Dendritic cell treated with granulocyte-macrophage colony-stimulating factor and Interleukin-4, amounts not matched to agents 40 ng/mL and 50 ng/mL, for 4 days (primary cell): ENCODE results near the gene CPLANE2.
"Not testable (repeated sequence)": the region's sequence is repeated elsewhere in the genome, so short reads cannot be mapped to it uniquely, and the experiment has no call there.

ENCODE experiments used
- H3K27ac Mint-ChIP-seq: one replicate; pipeline ENCODE4 v1.8.0; 2022; ENCODE audit warnings: mild to moderate bottlenecking, mixed read lengths
- H3K27me3 Mint-ChIP-seq: one replicate; pipeline ENCODE4 v1.8.0; 2022; ENCODE audit warnings: mild to moderate bottlenecking, mixed read lengths
- H3K36me3 Mint-ChIP-seq: one replicate; pipeline ENCODE4 v1.8.0; 2022; ENCODE audit warnings: low read depth, mixed read lengths
- H3K4me1 Mint-ChIP-seq: one replicate; pipeline ENCODE4 v1.8.0; 2022; ENCODE audit warnings: low read depth, mixed read lengths
- H3K4me3 Mint-ChIP-seq: one replicate; pipeline ENCODE4 v1.8.0; 2022; ENCODE audit warnings: mild to moderate bottlenecking, moderate library complexity, mixed read lengths
- H3K9me3 Mint-ChIP-seq: one replicate; pipeline ENCODE4 v1.8.0; 2022; ENCODE audit warnings: mixed read lengths
- intact Hi-C: fragments of 100-400 bp; cut with micrococcal nuclease; formaldehyde crosslinking; loops from one replicate; pipeline ENCODE4 v1.15.0; 2022

CPLANE2 gene

DNA sequence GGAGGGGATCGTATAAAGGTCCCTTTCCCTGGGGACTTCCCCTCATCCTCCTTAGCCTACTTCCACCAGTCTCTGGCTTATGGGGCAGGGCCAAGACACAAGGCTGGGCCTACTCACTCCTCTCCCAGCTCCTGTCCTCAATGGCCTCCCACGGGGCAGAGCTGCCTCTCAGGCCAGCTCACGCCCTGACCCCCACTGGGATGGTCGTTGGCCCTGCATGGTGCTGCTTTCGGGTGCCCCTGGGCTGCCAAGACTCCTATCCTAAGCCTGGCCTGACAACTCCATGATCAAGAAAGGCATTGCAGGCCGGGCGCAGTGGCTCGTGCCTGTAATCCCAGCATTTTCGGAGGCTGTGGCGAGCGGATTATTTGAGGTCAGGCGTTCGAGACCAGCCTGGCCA, 6.2 kb downstream of the CPLANE2 start:
- Mint-ChIP-seq H3K27ac (no peak overlapping the region), H3K4me1 (peaks cover 14% of the 10 kb centered on the region), H3K27me3 (peaks cover 45% of the 10 kb centered on the region), H3K9me3 (no peaks in the 10 kb centered on the region), H3K36me3 (peaks cover 13% of the 10 kb centered on the region), H3K4me3 (no peak overlapping the region)
- intact Hi-C loops: no loop called here

DNA sequence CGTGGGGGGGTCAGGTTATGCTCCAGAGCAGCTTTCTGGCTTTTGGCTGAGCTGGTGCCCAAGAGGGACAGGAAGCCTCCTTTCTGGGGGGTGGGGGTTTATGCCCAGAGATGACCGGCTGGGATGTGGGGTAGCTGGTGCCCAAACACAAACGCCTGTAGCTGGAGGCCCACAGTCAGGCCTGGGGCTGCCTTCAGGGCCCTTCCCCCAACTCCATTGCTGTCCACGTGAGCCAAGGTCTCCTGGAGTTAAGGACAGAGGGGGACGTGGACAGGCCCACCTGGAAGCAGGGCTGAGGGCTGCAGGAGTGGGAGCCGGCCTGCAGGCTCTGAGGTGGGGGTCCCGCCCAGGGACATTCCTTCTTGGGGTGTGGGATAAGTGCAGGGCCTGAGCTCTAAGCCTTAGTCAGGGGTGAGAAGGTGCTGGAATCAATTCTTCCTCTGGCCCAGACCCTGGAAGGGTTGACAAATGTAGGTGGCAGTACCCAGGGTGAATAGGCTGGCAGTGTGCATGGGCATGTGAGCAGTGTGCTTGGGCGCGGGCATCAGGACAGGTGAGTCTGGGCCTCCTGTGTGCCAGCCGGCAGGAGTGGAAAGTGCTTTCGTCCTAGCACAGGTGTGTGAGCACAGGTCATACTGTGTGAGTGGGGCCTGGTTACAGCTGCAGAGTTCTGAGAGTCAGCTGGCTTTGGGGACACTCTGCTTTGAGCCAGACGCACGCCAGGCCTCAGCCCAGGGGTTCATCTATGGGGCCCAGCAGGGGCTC, 6.8 kb downstream of the CPLANE2 start:
- Mint-ChIP-seq H3K4me3 (no peak overlapping the region), H3K4me1 (peaks cover 14% of the 10 kb centered on the region), H3K27ac (no peak overlapping the region), H3K36me3 (peaks cover 13% of the 10 kb centered on the region), H3K9me3 (no peaks in the 10 kb centered on the region), H3K27me3 (peaks cover 49% of the 10 kb centered on the region)
- intact Hi-C loops: no loop called here

DNA sequence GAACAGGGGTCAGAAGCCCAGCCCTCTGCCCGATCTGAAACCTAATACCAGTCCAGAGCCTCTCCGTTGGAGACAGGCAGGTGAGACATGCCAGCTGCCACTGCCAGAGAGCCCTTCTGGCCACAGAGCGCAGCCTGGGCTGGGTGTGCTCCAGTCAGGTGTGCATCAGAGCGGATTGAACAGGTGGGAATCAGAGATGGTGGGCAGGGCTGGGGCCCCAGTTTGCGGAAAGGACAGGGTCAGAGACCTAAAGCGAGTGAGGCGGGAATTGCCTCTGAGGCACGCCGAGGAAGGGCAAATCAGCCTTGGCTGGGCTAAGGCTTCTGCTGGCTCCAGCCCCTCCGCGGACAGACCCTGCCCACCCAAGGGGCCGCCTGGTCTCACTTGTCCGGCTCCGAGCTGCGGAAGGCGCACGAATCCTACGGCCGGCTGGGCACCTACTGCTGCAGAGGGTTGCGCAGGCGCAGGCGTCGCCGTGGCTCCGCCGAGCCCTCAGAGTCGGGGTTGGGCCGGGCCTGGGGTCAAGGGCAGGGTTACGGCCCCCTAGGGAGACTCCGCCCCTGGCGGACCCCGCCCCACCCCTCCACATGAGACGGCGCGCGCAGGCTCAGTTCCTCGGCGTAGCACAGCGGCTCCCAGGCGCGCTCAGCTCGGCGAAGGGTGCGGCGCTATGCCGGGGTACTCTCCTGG, 10.3 kb downstream of the CPLANE2 start:
- H3K36me3 Mint-ChIP-seq: peaks cover 4% of the 10 kb centered on the region
- no peak overlapping the region for H3K4me3 Mint-ChIP-seq
- H3K4me1 Mint-ChIP-seq: peaks cover 20% of the 10 kb centered on the region
- H3K9me3 Mint-ChIP-seq: no peaks in the 10 kb centered on the region
- no peak overlapping the region for H3K27ac Mint-ChIP-seq
- intact Hi-C loops: no loop called here
- H3K27me3 Mint-ChIP-seq: peaks cover 56% of the 10 kb centered on the region

DNA sequence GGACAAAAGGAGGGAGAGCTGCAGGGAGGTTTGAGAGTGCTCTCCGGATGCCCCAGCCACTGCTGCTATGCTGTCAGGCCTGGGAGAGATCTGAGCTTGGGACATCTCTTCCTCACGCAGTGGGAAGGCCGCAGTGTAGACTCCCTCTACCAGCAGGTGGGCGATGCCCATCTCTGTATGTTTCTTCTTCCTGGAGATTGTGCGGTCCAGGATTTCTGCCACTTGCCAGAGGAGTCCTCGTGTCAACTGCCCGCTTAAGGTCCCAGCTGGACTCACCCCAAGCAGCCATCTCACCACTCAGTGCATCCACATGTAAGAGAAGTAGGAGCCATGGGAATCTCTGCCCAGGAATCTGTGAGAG, 10.9 kb downstream of the CPLANE2 start:
- H3K4me3 Mint-ChIP-seq: no peak overlapping the region
- H3K27ac Mint-ChIP-seq: no peak overlapping the region
- no peaks in the 10 kb centered on the region for H3K36me3 Mint-ChIP-seq
- peaks cover 20% of the 10 kb centered on the region for H3K4me1 Mint-ChIP-seq
- intact Hi-C loops: no loop called here
- peaks cover 61% of the 10 kb centered on the region for H3K27me3 Mint-ChIP-seq
- no peaks in the 10 kb centered on the region for H3K9me3 Mint-ChIP-seq

DNA sequence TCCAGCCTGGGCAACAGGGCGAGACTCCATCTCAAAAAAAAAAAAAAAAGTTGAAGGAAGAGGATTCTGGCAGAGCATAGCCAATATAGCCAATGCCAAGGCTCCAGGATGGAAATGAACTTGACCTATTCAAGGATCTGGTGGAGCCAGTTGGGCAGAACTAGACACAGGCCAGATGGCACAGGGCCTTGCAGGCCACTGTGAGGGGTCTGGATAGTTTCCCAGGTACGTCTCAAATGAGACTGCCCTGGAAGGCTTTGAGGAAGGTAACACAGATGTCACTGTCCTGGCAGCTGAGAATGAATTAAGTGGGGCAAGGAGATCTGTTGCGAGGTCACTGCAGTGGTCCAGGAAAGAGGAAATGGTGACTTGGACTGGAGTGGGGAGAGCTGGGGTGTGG, 12.5 kb downstream of the CPLANE2 start:
- intact Hi-C loops: no loop called here
- Mint-ChIP-seq H3K27me3 (peaks cover 53% of the 10 kb centered on the region), H3K4me3 (no peak overlapping the region), H3K9me3 (no peaks in the 10 kb centered on the region), H3K36me3 (no peaks in the 10 kb centered on the region), H3K27ac (no peak overlapping the region), H3K4me1 (peaks cover 25% of the 10 kb centered on the region)

DNA sequence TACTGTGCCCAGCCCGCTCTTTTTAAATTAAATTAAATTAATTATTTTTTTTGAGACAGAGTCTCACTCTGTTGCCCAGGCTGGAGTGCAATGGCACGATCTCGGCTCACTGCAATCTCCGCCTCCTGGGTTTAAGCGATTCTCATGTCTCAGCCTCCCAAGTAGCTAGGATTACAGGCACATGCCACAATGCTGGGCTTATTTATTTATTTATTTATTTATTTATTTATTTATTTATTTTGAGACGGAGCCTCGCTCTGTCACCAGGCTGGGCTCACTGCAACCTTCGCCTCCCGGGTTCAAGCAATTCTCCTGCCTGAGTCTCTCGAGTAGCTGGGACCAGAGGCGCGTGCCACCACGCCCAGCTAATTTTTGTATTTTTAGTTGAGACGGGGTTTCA, 14.3 kb downstream of the CPLANE2 start:
- H3K9me3 Mint-ChIP-seq, H3K4me3 Mint-ChIP-seq, H3K27ac Mint-ChIP-seq, intact Hi-C loops, H3K36me3 Mint-ChIP-seq: not testable (repeated sequence)
- peaks cover 23% of the 10 kb centered on the region for H3K4me1 Mint-ChIP-seq
- H3K27me3 Mint-ChIP-seq: peaks cover 36% of the 10 kb centered on the region

DNA sequence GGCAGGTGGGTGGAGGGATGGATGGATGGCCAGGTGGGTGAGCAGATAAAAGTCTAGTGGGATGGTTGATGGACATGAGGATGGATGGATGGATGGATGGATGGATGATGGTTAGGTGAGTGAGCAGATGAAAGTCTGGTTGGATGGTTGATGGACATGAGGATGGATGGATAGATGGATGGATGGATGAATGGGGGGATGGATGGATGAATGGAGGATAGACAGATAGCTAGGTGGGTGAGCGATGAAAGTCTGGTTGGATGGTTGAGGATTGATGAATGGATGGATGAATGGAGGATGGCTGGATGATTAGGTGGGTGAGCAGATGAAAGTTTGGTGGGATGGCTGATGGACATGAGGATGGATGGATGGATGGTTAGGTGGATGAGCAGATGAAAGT, 15.5 kb downstream of the CPLANE2 start:
- no peak overlapping the region for H3K27ac Mint-ChIP-seq
- H3K27me3 Mint-ChIP-seq: peaks cover 24% of the 10 kb centered on the region
- H3K4me3 Mint-ChIP-seq: no peak overlapping the region
- H3K9me3 Mint-ChIP-seq: no peaks in the 10 kb centered on the region
- intact Hi-C loops: no loop called here
- no peaks in the 10 kb centered on the region for H3K36me3 Mint-ChIP-seq
- peaks cover 29% of the 10 kb centered on the region for H3K4me1 Mint-ChIP-seq

DNA sequence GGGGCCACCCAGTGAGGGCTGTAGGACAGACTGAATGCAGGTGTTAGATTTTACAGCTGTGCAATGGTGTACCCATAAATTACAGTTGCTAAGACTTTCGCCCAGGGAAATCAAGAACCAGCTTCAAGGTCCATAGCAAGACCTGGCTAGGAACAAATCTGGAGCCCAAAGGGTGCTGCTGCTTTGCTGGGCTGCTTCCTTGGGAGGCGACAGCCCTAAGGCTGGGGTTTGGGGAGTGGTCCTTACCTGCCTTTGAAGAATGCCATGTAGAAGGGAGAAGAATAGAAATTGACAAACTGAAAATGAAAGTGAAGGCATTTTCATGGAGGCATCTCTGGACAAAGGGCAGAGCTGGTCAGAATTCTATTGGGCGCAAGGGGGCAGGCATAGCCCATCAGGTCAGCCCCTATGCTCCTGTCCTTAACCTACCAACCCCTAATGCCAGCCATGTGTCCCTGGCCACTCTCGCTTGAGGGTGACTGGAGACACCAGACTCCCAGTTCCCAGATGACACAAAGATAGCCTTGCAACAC, 16.9 kb downstream of the CPLANE2 start:
- peaks cover 37% of the 10 kb centered on the region for H3K4me1 Mint-ChIP-seq
- H3K9me3 Mint-ChIP-seq: no peaks in the 10 kb centered on the region
- H3K27ac Mint-ChIP-seq: no peak overlapping the region
- H3K27me3 Mint-ChIP-seq: peaks cover 21% of the 10 kb centered on the region
- no peaks in the 10 kb centered on the region for H3K36me3 Mint-ChIP-seq
- no peak overlapping the region for H3K4me3 Mint-ChIP-seq
- intact Hi-C loops: no loop called here

DNA sequence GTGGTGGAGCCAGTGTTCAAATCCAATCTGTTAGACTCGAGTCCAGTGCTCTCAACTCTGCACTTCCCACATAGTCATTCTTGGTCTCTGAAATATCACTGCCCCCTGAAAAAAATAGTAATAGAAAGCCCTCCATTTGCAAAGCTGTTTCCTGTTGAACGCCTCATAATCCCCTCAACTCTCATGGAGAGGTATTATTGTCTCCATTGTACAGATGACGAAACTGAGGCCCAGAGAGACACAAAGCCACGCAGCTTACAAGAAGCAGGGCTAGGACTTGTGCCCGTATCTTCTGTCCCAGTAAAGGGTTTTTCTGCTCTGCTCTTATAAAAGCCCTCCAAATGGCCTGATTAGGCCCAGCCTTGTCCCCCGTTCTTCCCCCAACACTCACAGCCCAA, 18.3 kb downstream of the CPLANE2 start:
- H3K27me3 Mint-ChIP-seq: peaks cover 19% of the 10 kb centered on the region
- H3K36me3 Mint-ChIP-seq: no peaks in the 10 kb centered on the region
- H3K4me3 Mint-ChIP-seq: no peak overlapping the region
- no peaks in the 10 kb centered on the region for H3K9me3 Mint-ChIP-seq
- intact Hi-C loops: no loop called here
- peak overlapping the region; percentile 83 for H3K27ac Mint-ChIP-seq
- peaks cover 32% of the 10 kb centered on the region for H3K4me1 Mint-ChIP-seq

DNA sequence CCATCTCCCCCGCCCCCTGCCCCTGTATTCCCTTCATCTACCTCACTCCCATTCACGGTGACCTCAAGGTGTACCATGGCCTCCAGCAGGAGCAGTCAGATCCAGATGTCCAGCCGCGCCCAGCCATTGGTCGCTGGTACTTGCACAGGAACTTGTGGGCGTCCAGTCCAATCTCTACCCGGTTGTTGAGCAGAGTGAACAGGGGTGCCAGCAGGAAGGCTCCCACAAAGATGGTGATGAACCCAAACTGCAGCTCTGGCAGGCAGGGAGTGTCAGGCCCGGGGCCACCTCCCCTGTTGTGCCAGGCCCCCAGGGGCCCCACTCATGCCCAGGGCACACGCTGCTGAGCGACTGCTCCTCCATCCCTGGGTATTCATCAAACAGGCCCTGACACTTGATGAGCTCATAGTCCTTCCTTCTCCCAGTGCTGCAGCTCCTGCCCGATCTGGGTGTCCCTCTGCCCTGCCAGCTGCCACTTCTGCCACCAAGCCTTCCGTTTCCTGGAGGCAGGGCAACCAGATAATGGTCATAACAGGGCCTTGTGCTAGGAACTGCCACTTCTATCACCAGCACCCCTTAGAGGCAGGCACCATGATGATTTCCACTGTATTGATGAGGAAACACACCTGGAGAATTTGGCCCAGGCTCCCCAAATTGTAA, 18.8 kb downstream of the CPLANE2 start:
- Mint-ChIP-seq H3K27ac (peak overlapping the region; percentile 83), H3K27me3 (peaks cover 20% of the 10 kb centered on the region), H3K9me3 (no peaks in the 10 kb centered on the region), H3K4me1 (peaks cover 32% of the 10 kb centered on the region), H3K36me3 (no peaks in the 10 kb centered on the region), H3K4me3 (no peak overlapping the region)
- intact Hi-C loops: no loop called here

DNA sequence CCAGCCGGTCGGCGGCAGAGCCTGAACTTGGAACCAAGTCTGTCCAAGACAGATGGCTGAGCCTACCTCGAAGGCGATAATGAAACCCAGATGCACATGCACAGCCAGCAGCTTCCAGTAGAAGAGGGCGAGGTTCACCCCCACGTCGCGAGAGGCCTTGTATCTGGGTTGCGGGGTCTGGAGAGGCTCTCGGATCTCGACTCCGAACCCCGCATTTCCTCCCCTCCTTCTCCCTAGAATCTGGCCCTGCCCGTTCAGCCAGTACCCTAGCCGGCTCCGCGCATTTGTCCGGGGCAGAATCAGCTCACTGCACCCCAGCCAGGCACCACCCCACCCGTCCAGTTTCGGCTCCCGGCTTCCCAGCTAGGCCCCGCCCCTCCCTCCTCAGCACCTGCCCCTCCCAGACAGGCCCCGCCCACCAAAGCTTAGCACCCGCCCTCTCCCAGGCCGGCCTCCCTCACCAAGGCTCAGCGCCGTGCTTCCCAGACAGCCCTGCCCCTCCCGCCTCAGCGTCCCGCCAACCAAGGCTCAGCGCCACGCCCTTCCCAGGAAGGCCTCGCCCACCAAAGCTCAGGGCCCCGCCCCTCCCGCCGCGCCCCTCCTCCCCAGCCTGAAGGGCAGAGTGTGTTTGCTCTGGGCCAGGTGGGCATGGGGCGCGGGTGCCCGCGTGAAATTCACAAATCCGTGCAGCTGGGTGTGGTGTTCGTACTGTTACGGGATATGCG, 19.8 kb downstream of the CPLANE2 start:
- peaks cover 32% of the 10 kb centered on the region for H3K4me1 Mint-ChIP-seq
- no peaks in the 10 kb centered on the region for H3K9me3 Mint-ChIP-seq
- peak overlapping the region; percentile 83 for H3K27ac Mint-ChIP-seq
- intact Hi-C loops: loop anchor here (1.0 kb wide), 2 partner anchors 11 to 20 kb away; partner anchors contain the start of gene CPLANE2
- no peaks in the 10 kb centered on the region for H3K36me3 Mint-ChIP-seq
- H3K4me3 Mint-ChIP-seq: peak overlapping the region; percentile 85
- H3K27me3 Mint-ChIP-seq: peaks cover 27% of the 10 kb centered on the region

DNA sequence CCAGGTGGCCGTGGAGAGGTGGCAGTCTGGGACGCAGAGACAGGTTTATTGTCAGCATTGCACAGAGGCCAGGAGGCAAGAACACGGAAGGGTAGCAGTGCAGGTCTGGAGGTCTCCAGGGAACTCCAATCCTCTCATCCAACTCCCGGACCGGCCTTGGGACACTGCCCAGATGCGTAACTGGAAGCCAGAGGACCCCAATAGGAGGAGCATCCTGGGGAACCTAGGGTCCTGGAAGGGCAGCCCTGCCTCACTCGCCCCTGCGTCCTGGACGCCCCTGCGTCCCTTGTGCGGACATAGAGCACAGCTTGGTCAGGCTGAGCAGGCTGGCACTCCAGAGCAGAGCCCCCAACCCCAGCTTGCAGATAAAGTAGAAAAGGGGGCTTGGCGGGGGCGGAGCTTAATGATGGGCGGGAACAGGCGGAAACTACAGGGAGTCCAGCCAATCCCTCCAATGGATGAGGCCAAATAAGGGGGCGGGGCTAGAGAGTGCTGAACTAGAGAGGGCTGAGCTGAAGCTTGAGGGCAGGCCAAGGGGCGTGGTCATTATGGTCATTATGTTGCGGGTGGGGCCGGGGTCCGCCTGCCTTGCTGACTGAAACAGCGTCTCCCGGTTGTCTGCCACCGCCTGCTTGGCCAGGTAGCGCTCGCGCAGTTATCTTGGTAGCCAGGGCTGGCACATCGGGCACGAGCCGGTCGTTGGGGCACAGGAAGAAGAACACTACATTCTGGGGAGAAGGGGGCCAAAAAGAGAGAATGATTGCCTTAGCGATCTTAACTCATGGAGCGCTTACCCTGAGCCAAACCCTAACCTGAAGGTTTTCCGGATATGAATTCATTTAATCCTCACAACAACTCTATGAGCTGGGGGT, 20.9 kb downstream of the CPLANE2 start:
- H3K4me3 Mint-ChIP-seq: peak overlapping the region; percentile 76
- intact Hi-C loops: no loop called here
- H3K9me3 Mint-ChIP-seq: no peaks in the 10 kb centered on the region
- H3K27ac Mint-ChIP-seq: peak overlapping the region; percentile 83
- peaks cover 32% of the 10 kb centered on the region for H3K4me1 Mint-ChIP-seq
- H3K27me3 Mint-ChIP-seq: peaks cover 26% of the 10 kb centered on the region
- H3K36me3 Mint-ChIP-seq: no peaks in the 10 kb centered on the region

DNA sequence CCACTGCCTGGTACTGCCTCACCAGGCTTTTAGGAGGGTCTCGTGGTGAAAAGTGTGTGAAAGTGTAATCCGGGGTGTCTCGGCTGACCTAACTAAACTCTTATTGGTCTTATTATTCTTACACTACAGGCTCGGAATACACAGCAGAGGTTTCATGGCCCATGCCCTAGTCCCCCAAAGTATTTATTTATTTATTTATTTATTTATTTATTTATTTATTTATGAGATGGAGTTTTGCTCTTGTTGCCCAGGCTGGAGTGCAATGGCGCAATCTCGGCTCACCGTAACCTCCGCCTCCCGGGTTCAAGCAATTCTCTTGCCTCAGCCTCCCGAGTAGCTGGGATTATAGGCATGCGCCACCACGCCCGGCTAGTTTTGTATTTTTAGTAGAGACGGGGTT, 21.7 kb downstream of the CPLANE2 start:
- intact Hi-C loops, H3K9me3 Mint-ChIP-seq, H3K36me3 Mint-ChIP-seq, H3K27ac Mint-ChIP-seq, H3K4me3 Mint-ChIP-seq: not testable (repeated sequence)
- Mint-ChIP-seq H3K4me1 (peaks cover 31% of the 10 kb centered on the region), H3K27me3 (peaks cover 26% of the 10 kb centered on the region)
